DND-41 (cell line): Measurements from ENCODE around the gene RIN3.

ENCODE experiments used
- EZH2 ChIP-seq: IDR thresholded peaks from 3 replicates; pipeline ENCODE4 v1.6.1; 2012; ENCODE audit warnings: borderline replicate concordance, low read depth, mild to moderate bottlenecking, moderate library complexity, low read length, inconsistent platforms; ENCODE audit not compliant: severe bottlenecking
- TF ChIP-seq, protein P1 (sequence below): IDR thresholded peaks from 2 replicates; pipeline ENCODE4 v1.5.1; 2012; ENCODE audit warnings: borderline replicate concordance, low read length, moderate library complexity, mild to moderate bottlenecking; ENCODE audit not compliant: poor library complexity, severe bottlenecking; ENCODE audit errors: extremely low read depth

DNA sequence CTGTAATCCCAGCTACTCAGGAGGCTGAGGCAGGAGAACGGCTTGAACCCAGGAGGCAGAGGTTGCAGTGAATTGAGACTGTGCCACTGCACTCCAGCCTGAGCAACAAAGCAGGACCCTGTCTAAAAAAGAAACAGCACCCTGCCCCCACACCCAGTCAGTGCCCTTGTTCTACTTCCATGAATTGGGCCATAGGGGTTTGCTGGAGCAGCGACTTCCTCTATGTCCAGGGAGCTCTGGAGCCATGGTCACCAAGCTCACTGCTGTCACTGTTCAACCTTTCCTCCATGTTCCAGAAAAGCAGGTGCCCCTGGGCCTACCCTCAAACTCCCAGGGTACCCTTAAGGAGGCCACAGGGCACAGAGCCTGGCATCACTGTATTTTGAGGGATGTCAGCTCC lies 116.8 kb downstream of the RIN3 start:
- TF ChIP-seq, protein P1, sequence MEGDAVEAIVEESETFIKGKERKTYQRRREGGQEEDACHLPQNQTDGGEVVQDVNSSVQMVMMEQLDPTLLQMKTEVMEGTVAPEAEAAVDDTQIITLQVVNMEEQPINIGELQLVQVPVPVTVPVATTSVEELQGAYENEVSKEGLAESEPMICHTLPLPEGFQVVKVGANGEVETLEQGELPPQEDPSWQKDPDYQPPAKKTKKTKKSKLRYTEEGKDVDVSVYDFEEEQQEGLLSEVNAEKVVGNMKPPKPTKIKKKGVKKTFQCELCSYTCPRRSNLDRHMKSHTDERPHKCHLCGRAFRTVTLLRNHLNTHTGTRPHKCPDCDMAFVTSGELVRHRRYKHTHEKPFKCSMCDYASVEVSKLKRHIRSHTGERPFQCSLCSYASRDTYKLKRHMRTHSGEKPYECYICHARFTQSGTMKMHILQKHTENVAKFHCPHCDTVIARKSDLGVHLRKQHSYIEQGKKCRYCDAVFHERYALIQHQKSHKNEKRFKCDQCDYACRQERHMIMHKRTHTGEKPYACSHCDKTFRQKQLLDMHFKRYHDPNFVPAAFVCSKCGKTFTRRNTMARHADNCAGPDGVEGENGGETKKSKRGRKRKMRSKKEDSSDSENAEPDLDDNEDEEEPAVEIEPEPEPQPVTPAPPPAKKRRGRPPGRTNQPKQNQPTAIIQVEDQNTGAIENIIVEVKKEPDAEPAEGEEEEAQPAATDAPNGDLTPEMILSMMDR: no peak
- no peak for TF ChIP-seq EZH2
